ENCODE results near the gene AIFM2. TPM values are rescaled to one million over a fixed set of nuclear protein-coding genes. Genes with fewer than 3 reads are reported as not detected.
A peak's percentile ranks its signal among the peaks of the same experiment; 100 is the strongest.

Gene AIFM2
- total RNA-seq, 4 donors from 2014 or later, result 13.3 to 34.2 (median 19.4) TPM

GRCh38 chr10:70118196-70118595, 14.4 kb downstream of the AIFM2 start:
- Histone ChIP-seq H3K27ac (no peak overlapping the region), H3K27me3 (no peaks in the 10 kb centered on the region), H3K4me1 (no peaks in the 10 kb centered on the region), H3K36me3 (peaks cover 0 to 75% (median 0%) of the 10 kb centered on the region in 3 donors), H3K4me3 (no peak overlapping the region), H3K9me3 (no peaks in the 10 kb centered on the region)
- DNase-seq (ENCODE audit: low spot score in 2 of 2), result no peak
- WGBS, 2 donors, result 74 to 85% methylated on average over 3 of the region's 3 CpGs
- TF ChIP-seq POLR2A (IDR thresholded peaks at IDR 0.05) (no peak), EP300 (IDR thresholded peaks at IDR 0.05) (no peak)
- TF ChIP-seq, protein P1, sequence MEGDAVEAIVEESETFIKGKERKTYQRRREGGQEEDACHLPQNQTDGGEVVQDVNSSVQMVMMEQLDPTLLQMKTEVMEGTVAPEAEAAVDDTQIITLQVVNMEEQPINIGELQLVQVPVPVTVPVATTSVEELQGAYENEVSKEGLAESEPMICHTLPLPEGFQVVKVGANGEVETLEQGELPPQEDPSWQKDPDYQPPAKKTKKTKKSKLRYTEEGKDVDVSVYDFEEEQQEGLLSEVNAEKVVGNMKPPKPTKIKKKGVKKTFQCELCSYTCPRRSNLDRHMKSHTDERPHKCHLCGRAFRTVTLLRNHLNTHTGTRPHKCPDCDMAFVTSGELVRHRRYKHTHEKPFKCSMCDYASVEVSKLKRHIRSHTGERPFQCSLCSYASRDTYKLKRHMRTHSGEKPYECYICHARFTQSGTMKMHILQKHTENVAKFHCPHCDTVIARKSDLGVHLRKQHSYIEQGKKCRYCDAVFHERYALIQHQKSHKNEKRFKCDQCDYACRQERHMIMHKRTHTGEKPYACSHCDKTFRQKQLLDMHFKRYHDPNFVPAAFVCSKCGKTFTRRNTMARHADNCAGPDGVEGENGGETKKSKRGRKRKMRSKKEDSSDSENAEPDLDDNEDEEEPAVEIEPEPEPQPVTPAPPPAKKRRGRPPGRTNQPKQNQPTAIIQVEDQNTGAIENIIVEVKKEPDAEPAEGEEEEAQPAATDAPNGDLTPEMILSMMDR (IDR thresholded peaks at IDR 0.05), result no peak

- Histone ChIP-seq H3K27me3 (no peaks in the 10 kb centered on the region), H3K36me3 (peaks cover 0 to 75% (median 0%) of the 10 kb centered on the region in 3 donors), H3K27ac (no peak overlapping the region), H3K9me3 (no peaks in the 10 kb centered on the region), H3K4me1 (no peaks in the 10 kb centered on the region), H3K4me3 (no peak overlapping the region)
- DNase-seq (ENCODE audit: low spot score in 2 of 2), result no peak
- TF ChIP-seq EP300 (IDR thresholded peaks at IDR 0.05) (no peak), POLR2A (IDR thresholded peaks at IDR 0.05) (no peak)
- TF ChIP-seq, protein P1 (IDR thresholded peaks at IDR 0.05), result no peak
- 80 to 86% methylated on average over 8 to 10 of the region's 10 CpGs for WGBS, 2 donors
Measured at GRCh38 chr10:70117646-70118045, 15.0 kb downstream of the AIFM2 start.

DNA sequence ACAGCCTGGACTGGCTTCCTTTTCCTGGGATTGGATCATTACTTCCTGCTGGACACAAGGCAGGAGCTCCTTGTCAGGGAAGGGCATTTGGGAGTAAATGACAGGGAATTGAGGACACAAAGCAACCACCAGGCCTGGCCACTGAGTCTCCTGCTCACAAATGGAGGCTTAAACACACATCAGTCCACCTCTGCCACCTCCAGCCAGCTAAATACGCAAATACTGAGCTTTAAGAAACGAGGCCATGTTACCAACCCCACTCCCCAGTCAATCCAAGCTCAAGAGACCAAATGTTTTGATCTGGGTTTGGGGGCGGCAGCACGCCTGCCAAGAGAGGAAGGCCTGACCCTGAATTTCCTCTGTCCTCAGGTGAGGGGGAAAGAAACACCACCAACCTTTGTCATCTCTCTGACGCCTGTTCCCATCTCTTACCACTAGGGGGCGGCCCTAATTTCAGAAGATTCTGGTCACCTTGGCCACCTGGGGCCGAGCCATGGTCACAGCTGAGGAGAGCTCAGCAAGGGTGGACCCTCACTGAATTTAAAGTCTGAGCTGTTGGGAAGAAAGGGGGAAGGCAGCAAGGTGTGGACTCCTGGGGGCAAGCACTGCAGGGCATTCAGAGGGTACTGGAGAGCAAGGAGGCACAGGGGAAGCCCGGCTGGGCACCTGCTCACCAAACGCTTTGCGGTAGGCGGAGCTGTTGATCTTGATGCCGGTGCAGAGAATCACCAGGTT, 16.5 kb downstream of the AIFM2 start:
- no peaks in the 10 kb centered on the region for H3K4me1 ChIP-seq
- no peak overlapping the region for H3K27ac ChIP-seq
- peak in 1 of 2 donors; percentile 66 for DNase-seq (ENCODE audit: low spot score in 2 of 2)
- no peaks in the 10 kb centered on the region for H3K27me3 ChIP-seq
- no peak overlapping the region for H3K4me3 ChIP-seq
- TF ChIP-seq POLR2A (IDR thresholded peaks at IDR 0.05), result no peak
- TF ChIP-seq, protein P1 (IDR thresholded peaks at IDR 0.05), result peak; percentile 74 to 87 (median 82)
- peaks cover 0 to 85% (median 4%) of the 10 kb centered on the region in 3 donors for H3K36me3 ChIP-seq
- H3K9me3 ChIP-seq, result no peaks in the 10 kb centered on the region
- WGBS, 2 donors, result 50 to 56% methylated on average over 12 of the region's 12 CpGs

GRCh38 chr10:70114902-70115301, 17.7 kb downstream of the AIFM2 start:
- Histone ChIP-seq H3K4me1 (no peaks in the 10 kb centered on the region), H3K27me3 (no peaks in the 10 kb centered on the region), H3K9me3 (no peaks in the 10 kb centered on the region), H3K4me3 (no peak overlapping the region), H3K36me3 (peaks cover 0 to 87% (median 4%) of the 10 kb centered on the region in 3 donors), H3K27ac (no peak overlapping the region)
- no peak for DNase-seq (ENCODE audit: low spot score in 2 of 2)
- TF ChIP-seq POLR2A (IDR thresholded peaks at IDR 0.05), result no peak
- 89 to 92% methylated on average over 15 of the region's 15 CpGs for WGBS, 2 donors

DNA sequence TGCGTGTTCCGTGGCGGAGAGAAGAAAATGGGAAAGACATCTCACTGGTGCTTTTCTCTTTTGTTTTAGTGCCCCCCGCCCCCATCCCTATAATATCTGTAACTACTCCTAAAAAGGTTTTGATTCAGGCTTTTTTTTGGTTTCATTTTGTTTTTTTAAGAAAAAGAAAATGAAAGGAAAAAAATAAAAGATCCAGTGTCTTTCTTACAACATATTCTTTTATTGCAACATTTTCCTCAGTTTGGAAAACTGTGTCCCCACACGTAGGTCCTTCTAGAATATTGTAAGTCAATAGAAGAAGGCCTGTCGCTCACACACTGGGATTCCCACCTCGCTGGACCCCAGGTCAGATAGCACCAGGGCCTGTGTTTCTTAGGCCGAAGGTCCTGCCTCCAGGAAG, 20.6 kb downstream of the AIFM2 start:
- H3K9me3 ChIP-seq, result no peaks in the 10 kb centered on the region
- H3K4me3 ChIP-seq, result no peak overlapping the region
- peaks cover 0 to 78% (median 4%) of the 10 kb centered on the region in 3 donors for H3K36me3 ChIP-seq
- no peaks in the 10 kb centered on the region for H3K4me1 ChIP-seq
- H3K27ac ChIP-seq, result peak overlapping the region in 2 of 4 donors; percentile 16 to 47
- no peaks in the 10 kb centered on the region for H3K27me3 ChIP-seq
- no peak for DNase-seq (ENCODE audit: low spot score in 2 of 2)
- WGBS, 2 donors, result 83 to 84% methylated on average over 8 of the region's 8 CpGs
- no peak for TF ChIP-seq POLR2A (IDR thresholded peaks at IDR 0.05)
- TF ChIP-seq, protein P1 (IDR thresholded peaks at IDR 0.05), result no peak
- TF ChIP-seq EP300 (IDR thresholded peaks at IDR 0.05), result no peak
